Hematopoietic multipotent progenitor cell treated with erythropoietin and hydrocortisone succinate and interleukin-3 and kit ligand, for 4 days (in vitro differentiated cells): Measurements from ENCODE around the gene BEST1.

Source experiments
- DNase-seq: peaks from one replicate; pipeline ENCODE4 v3.0.0-alpha.2; 2015

Gene BEST1

GRCh38 chr11:61916737-61917333, 33.3 kb upstream of the BEST1 start:
- no peak for DNase-seq

- DNase-seq, result peak; percentile 53
These were observed 32.6 kb upstream of the BEST1 start, which contains the start of gene RAB3IL1 for GRCh38 chr11:61917334-61918109. Gene RAB3IL1, minus strand, starts transcription at chr11:61917566. Its CDS starts 199 bp downstream, at chr11:61917367.

- no peak for DNase-seq
These were observed 31.8 kb upstream of the BEST1 start for GRCh38 chr11:61918251-61918937.

- DNase-seq, result peak; percentile 63
These were observed 31.0 kb upstream of the BEST1 start for GRCh38 chr11:61918938-61919704.

GRCh38 chr11:61919705-61920631, 30.2 kb upstream of the BEST1 start:
- DNase-seq, result peak; percentile 89

- DNase-seq, result no peak
These were observed 28.7 kb upstream of the BEST1 start for GRCh38 chr11:61921446-61921845.

GRCh38 chr11:61922539-61922938, 27.6 kb upstream of the BEST1 start:
- DNase-seq, result peak; percentile 90

- peak; percentile 80 for DNase-seq
These were observed 26.7 kb upstream of the BEST1 start for GRCh38 chr11:61923166-61924063.

- no peak for DNase-seq
These were observed 26.1 kb upstream of the BEST1 start for GRCh38 chr11:61924064-61924455.

- no peak for DNase-seq
These were observed 24.4 kb upstream of the BEST1 start for GRCh38 chr11:61925736-61926135.

GRCh38 chr11:61926235-61926634, 23.9 kb upstream of the BEST1 start:
- DNase-seq, result no peak

- DNase-seq, result no peak
These were observed 22.6 kb upstream of the BEST1 start for GRCh38 chr11:61927501-61927900.

- DNase-seq, result no peak
These were observed 21.5 kb upstream of the BEST1 start for GRCh38 chr11:61928606-61929005.

GRCh38 chr11:61930933-61931332, 19.2 kb upstream of the BEST1 start:
- no peak for DNase-seq

GRCh38 chr11:61935861-61936260, 14.3 kb upstream of the BEST1 start:
- DNase-seq, result no peak

- no peak for DNase-seq
These were observed 9.7 kb upstream of the BEST1 start for GRCh38 chr11:61940466-61940865.

- no peak for DNase-seq
These were observed 5.0 kb upstream of the BEST1 start for GRCh38 chr11:61945191-61945590.

GRCh38 chr11:61946894-61947293, 3.3 kb upstream of the BEST1 start:
- DNase-seq, result no peak

- DNase-seq, result peak; percentile 91
These were observed 2.5 kb upstream of the BEST1 start for GRCh38 chr11:61947486-61948210.

GRCh38 chr11:61948505-61948904, 1.6 kb upstream of the BEST1 start:
- no peak for DNase-seq
